Measurements from ENCODE around the gene KCNA3.
A peak's percentile ranks its signal among the peaks of the same experiment; 100 is the strongest.

KCNA3 gene

DNA sequence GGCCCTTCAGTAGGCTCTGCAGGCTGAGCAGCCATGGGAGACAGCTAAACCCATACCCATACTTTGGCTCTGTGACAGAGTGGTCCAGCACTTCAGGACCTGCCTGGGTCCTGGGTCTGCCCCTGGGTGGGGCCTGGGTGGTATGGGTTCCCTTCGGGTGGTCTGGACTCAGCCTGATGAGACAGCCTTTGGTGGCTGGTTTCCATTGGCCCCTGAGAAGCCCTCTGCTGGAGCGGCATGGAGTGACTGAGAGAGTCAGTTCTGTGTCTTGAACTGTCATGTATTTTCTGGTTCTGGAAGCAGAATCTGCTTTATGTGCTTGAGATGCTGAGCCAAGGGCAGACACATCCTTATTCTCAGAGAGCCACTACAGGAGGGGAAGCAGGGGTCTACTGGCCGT lies 37.3 kb downstream of the KCNA3 start:
- DNase-seq = no peak

DNA sequence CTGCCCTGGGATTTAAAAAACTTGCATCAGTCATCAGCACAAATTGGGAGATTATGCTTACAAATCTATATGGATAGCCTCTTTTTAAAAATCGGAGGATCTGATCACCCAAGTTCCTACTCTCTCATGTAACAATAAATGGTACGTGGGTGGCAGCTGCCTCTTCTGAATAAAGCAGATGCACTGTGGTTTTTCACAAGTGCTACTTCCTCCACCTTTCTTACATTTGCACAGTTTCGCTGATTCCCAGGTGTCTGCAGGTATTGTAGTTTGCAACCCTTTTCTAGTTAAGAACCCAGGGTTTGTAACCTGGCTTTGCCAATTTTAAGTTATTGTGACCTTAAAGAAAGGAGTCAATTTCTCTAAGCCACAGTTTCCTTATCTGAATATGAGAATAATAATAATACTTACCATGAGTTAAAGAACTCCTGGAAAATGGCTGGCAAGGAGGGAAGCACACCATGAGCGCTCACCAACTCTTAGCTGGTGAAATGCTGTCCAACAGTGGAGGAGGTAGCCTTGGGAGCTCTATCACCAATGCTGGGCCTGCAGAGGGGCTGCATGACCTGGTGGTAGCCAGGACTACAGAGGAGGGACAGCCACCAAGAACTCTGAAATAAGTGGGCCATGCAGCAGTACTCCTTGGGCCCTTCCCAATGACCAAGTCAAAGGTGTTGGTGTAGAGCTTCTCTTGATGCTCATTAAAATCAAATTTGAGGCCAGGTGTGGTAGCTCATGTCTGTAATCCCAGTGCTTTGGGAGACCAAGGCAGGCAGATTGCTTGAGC lies 38.4 kb downstream of the KCNA3 start:
- DNase-seq = no peak

DNA sequence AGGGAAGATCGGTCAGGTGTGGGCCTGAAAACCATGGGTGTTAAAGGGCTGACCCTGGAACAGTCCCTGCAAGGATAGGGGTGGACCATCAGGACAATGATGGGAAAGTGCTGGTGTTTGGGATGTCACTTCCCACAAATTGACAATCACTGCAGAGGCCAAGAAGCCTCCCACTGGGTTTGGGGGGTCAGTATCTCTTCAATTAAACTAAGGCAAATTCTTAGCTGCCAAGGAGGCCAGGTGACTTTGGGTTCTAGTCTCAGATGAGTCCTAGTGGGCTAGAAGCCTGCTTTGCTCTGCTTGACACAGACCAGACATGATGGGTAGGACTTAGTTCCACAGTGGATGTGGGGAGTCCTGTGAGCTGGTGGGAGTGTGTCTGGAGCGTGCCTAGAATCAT lies 39.3 kb downstream of the KCNA3 start:
- DNase-seq = no peak

- DNase-seq = peak; percentile 84
These were observed 40.1 kb downstream of the KCNA3 start for GRCh38 chr1:110634455-110635311.

- no peak for DNase-seq
These were observed 40.7 kb downstream of the KCNA3 start for GRCh38 chr1:110634086-110634454.

DNA sequence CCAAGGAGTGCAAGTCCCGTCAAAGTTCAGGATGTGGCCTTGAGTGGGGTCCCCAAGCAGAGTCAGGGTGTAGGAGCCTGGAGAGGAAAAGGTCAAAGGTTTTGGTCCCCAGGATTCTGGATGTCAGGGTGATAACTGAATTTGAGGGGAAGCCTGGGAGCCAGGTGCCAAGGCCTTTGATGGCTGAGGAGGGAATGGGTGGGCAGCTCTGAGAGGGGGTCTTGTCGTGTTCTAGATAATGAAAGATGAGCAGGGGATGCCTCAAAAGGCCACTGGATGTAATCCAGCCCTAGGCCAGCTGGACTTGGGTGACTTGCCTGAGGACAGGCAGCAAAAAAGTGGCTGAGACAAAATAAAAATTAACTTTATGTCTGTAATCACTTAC lies 41.1 kb downstream of the KCNA3 start:
- no peak for DNase-seq

GRCh38 chr1:110631836-110632620 lies 42.7 kb downstream of the KCNA3 start:
- DNase-seq = no peak

GRCh38 chr1:110630839-110631663 lies 43.7 kb downstream of the KCNA3 start:
- DNase-seq = peak; percentile 65

- DNase-seq = no peak
These were observed 46.2 kb downstream of the KCNA3 start for GRCh38 chr1:110628323-110629105.

GRCh38 chr1:110627764-110628163 lies 47.0 kb downstream of the KCNA3 start:
- no peak for DNase-seq

DNA sequence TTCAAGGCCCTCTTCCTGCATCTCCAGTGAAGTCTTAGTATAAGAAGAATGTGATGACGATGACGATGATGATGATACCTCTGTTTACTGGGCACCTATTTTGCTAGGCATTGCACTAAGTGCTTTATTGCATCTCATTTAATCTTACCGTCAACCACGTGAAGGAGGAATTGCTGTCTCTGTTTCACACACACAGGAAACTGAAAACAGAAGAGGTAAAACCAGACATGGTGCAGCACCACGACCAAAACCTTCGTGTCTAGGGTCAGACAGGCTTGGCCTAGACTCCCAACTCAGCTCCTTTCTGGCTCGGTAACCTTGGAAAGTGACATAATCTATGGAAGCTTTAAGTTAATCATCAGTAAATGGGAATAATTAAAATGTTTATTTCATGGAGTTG lies 47.9 kb downstream of the KCNA3 start:
- DNase-seq = no peak
